ENCODE measurements around the gene TAAR6.
"Not testable (repeated sequence)": the region's sequence is repeated elsewhere in the genome, so short reads cannot be mapped to it uniquely, and the experiment has no call there.

The TAAR6 gene

DNA sequence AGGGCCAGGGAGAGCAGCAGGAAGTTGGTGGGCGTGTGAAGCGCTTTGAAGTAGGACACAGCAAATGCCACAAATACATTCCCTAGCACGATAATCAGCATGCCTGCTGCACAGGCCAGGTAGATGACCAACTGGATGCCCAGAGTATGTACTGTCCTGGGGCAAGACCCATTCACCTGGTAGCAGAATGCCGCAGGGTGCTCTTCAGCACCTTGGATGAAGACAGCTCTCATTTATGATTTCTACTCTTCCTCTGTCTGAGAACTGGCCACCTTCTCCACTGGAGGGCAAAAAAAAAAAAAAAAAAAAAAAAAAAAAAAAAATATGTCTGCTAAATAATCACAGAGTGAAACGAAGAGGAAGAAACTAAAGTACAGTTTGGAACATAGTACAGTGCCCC, 19.3 kb downstream of the TAAR6 start, which contains the start of gene TAAR5:
Gene TAAR5 (minus strand): TSS at position 288 of the 400 bp plus-strand sequence. CDS start 55 bp downstream, at position 233.
- in situ Hi-C loops (cut with MboI; ENCODE audit: low sequenced_read_pairs), result no loop called here

DNA sequence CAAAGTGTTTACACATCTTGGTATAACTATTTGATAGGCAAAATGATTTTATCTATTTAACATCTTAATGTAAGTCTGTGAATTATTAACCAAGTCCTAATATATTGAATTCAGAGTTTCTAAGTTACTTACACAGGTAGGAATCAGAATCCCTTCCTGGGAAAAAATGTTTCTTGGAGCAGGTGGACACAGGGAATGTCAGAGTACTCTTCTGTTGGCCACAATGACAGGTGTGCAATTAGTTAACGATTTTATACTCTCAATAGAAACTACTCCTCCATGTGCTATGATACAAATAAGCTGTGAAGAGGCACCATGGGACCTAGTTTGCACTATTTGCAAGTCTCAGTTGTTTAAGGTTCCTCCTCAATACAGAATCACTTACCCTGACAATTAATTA, 20.2 kb downstream of the TAAR6 start:
- in situ Hi-C loops (cut with MboI; ENCODE audit: low sequenced_read_pairs), result no loop called here

- in situ Hi-C loops (cut with MboI; ENCODE audit: low sequenced_read_pairs), result no loop called here
Observed at GRCh38 chr6:132592855-132593254, 22.7 kb downstream of the TAAR6 start.

DNA sequence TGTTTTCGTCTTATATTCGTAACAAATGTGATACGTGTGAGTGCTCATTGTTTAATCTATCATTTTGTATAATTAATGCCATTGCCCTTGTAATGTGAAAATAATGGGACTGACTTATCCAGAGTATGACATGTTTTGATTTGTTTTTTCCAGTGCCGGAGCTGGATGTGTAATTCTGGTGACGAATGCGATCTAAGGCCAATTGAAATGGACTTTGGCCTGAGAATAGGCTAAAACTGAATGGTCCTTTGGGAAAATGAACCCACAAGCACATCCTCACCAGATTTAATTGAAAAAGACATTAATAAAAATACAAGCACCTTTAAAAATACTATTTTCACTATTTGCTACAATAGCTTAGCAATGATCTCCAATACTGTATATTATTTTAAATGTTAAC, 26.1 kb downstream of the TAAR6 start:
- in situ Hi-C loops (cut with MboI; ENCODE audit: low sequenced_read_pairs), result no loop called here

DNA sequence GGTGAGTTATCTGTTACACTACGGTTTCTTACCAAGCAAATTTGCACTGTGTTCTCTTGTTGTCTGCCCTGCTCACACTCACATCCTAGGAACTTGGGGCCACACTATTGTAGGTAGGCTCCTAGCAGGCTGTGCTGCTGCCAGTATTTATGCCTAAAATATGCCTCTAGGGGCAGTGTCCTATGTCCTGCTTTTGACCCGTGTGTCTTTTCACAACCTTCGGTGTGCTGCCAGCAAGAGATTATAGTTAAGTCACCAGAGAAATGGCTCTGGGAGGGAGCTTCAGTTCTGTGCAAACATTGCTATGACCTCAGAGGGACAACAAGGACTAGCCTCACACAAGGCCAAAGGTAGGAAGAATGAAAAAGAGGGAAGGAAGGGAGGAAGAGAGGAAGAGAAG, 28.4 kb downstream of the TAAR6 start:
- in situ Hi-C loops (cut with MboI; ENCODE audit: low sequenced_read_pairs), result no loop called here

DNA sequence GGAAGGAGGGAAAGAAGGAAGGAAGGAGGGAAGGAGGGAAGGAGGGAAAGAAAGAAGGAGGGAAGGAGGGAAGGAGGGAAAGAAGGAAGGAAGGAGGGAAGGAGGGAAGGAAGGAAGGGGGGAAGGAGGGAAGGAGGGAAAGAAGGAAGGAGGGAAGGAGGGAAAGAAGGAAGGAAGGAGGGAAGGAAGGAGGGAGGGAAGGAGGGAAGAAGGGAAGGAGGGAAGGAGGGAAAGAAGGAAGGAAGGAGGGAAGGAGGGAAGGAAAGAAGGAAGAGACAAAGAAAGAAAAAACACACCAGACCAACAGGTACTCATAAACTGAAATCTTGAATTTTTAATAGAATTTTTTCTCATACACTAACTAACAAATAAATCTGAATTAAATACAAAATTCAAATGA, 30.8 kb downstream of the TAAR6 start:
- in situ Hi-C loops (cut with MboI; ENCODE audit: low sequenced_read_pairs), result not testable (repeated sequence)

DNA sequence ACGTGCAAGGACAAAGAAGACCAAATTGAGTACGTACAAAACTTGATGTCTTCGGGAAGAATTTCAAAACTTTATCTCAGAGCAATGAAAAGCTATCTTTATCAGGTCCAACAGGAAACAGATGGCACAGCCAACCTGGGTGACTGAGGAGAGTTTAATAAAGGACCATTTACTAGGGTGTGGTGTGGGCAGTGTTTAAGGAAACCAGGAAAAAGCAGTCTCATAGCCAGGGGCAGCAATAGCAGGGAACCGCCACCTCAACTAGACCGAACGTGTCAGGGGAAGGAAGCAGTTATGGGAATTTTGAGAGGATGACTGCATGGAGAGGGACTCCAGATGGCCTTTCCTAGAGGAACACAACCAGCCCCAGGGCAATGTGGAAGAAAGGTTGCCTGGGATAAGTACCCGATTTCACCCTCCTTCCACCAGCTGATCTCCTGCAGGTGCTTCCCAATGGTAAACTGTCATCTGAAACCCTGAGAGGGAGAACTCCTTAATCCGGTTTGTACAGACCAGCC, 34.6 kb downstream of the TAAR6 start:
- in situ Hi-C loops (cut with MboI; ENCODE audit: low sequenced_read_pairs), result no loop called here

DNA sequence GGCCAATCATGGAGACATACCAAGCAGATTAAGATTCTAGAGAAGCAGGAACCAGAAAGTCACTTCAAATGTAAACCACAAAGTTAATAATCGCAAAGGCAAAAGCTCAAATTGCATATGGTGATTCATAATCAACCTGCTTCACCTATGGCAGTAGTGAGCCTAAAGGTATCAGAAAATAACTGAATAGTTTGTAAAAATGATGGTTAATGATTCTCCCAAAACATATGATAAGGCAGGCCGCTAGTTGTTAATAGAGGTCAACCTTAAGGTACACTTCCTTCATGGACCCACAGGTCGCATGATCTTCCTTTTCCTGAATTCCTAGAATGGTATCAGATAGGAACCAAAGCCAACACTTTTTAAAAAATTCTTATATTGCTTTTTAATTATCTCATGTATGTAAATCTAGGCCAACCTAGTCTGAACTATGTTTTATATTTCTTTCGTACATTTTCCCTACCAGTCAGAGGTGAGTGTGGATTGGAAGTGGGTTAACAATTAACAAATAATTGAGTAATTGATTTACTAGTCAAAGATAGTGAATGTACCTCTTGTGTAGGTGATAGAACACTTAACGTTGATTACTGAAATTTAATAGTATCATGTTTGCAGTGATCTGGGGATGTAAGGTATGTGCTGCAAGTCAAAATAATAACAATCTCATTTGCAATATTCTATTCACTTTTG, 37.6 kb downstream of the TAAR6 start:
- in situ Hi-C loops (cut with MboI; ENCODE audit: low sequenced_read_pairs), result no loop called here

GRCh38 chr6:132611616-132612015, 41.5 kb downstream of the TAAR6 start:
- in situ Hi-C loops (cut with MboI; ENCODE audit: low sequenced_read_pairs), result no loop called here

GRCh38 chr6:132612449-132613108, 42.5 kb downstream of the TAAR6 start:
- in situ Hi-C loops (cut with MboI; ENCODE audit: low sequenced_read_pairs), result no loop called here

DNA sequence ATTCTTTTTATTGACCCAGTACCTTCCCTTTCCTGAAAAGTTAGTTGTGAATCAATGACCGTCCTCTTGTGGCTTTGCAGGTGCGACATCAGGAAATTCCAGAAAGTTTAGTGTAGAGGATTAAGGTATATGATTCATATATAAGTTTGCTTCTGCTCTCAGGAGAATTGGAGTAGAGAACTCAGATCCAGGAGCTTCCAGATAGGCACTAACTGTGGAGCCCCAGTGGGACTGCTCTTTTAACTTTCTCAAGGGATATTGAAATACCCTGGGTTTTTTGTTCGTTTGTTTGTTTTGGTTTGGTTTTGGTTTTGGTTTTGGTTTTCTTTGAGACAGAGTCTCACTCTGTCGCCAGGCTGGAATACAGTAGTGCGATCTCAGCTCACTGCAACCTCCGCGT, 44.4 kb downstream of the TAAR6 start:
- in situ Hi-C loops (cut with MboI; ENCODE audit: low sequenced_read_pairs), result no loop called here

DNA sequence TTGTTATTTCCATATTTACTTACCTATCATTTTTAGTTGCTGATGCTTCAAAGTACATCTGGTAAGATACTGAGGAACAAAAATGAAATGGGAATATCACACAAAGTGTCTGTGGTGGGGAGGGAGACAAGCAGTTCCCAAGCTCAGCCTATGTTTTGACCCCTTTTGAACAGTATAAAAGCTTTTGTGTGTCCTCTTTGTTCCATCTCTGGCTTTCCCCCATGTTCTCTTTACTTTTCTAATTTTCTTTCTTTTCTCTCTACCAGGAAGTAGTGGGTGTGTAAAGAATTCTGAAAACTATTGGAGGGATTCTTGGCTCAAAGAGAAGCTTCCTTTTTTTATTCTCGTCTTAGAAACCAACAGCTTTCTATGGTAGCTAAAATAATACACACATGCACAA, 46.6 kb downstream of the TAAR6 start:
- in situ Hi-C loops (cut with MboI; ENCODE audit: low sequenced_read_pairs), result no loop called here

Data from HL-60/S4 treated with phorbol 12-myristate 13-acetate at 8.2 ng/mL for 4 days and 3 days (cell line).